ENCODE data around the gene BAZ1B. TPM values are rescaled to one million over a fixed set of nuclear protein-coding genes. Genes with fewer than 3 reads are reported as not detected.

Gene BAZ1B
- total and polyA plus RNA-seq, 9 of the 15 experiments (the other 6 are each of a cell fraction or from before 2014, with no cell fraction given): 15.0 to 134 (median 79.5) TPM

DNA sequence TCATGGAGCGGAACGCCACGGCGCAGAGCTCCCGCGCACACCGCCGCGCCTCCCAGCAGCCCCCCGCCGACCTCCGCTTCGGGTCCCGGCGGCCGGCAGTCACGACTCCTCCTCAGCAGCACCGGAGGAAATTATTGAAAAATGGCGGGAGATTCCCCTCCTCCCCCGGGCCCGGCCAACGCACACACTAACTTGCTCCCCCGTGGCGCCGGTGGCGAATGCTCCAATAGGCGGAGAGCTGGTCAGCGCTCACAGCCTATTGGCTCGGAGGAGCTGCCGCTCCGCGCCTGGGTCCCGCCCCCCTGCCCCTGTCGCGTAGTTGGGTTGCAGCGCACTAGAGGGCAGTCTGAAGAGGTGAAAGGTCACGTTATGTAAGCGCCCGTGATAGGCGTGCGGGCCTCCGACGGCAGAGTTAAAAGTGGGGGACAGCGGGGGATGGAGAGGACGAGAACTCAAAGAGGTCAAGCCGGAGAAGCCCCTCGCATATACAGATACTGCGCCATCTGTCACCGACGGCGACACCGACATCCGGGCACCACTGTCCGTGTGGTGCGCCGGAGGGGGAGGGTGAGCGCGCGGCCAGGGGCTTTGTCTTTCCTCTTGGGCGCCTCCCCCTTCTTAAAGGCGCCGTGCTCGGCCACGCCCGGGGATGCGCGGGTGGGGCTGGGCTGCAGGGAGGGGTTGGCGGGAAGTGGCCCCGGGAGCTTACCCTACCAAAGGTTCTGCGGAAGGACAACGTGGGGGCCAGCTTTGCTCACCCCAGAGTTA is at the start of gene BAZ1B (continued):
- TF ChIP-seq, protein P1, sequence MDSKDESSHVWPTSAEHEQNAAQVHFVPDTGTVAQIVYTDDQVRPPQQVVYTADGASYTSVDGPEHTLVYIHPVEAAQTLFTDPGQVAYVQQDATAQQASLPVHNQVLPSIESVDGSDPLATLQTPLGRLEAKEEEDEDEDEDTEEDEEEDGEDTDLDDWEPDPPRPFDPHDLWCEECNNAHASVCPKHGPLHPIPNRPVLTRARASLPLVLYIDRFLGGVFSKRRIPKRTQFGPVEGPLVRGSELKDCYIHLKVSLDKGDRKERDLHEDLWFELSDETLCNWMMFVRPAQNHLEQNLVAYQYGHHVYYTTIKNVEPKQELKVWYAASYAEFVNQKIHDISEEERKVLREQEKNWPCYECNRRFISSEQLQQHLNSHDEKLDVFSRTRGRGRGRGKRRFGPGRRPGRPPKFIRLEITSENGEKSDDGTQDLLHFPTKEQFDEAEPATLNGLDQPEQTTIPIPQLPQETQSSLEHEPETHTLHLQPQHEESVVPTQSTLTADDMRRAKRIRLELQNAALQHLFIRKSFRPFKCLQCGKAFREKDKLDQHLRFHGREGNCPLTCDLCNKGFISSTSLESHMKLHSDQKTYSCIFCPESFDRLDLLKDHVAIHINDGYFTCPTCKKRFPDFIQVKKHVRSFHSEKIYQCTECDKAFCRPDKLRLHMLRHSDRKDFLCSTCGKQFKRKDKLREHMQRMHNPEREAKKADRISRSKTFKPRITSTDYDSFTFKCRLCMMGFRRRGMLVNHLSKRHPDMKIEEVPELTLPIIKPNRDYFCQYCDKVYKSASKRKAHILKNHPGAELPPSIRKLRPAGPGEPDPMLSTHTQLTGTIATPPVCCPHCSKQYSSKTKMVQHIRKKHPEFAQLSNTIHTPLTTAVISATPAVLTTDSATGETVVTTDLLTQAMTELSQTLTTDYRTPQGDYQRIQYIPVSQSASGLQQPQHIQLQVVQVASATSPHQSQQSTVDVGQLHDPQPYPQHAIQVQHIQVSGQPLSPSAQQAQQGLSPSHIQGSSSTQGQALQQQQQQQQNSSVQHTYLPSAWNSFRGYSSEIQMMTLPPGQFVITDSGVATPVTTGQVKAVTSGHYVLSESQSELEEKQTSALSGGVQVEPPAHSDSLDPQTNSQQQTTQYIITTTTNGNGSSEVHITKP (IDR thresholded peaks at IDR 0.05; ENCODE audit: partially characterized antibody): peak; percentile 79
- TF ChIP-seq MAFK (IDR thresholded peaks at IDR 0.05; ENCODE audit: low read length) (no peak), SP1 (CRISPR knock-in tag; IDR thresholded peaks at IDR 0.05) (peak; percentile 96), SIN3A (IDR thresholded peaks at IDR 0.05; ENCODE audit: borderline replicate concordance in 2 of 2, control insufficient read depth in 1 of 2, low read depth in 2 of 2, low read length in 2 of 2) (peak in 1 of 2 experiments; percentile 79; a peak in 2 of 4 replicates), ZSCAN29 (IDR thresholded peaks at IDR 0.05) (no peak), HDAC1 (IDR thresholded peaks at IDR 0.05) (peak in 1 of 2 experiments; percentile 75; a peak in 2 of 4 replicates), MCM7 (IDR thresholded peaks at IDR 0.05) (no peak), SIRT6 (IDR thresholded peaks at IDR 0.05; ENCODE audit: low read depth, low read length) (no peak), THRAP3 (IDR thresholded peaks at IDR 0.05; ENCODE audit: borderline replicate concordance) (no peak)
- TF ChIP-seq, protein P2, sequence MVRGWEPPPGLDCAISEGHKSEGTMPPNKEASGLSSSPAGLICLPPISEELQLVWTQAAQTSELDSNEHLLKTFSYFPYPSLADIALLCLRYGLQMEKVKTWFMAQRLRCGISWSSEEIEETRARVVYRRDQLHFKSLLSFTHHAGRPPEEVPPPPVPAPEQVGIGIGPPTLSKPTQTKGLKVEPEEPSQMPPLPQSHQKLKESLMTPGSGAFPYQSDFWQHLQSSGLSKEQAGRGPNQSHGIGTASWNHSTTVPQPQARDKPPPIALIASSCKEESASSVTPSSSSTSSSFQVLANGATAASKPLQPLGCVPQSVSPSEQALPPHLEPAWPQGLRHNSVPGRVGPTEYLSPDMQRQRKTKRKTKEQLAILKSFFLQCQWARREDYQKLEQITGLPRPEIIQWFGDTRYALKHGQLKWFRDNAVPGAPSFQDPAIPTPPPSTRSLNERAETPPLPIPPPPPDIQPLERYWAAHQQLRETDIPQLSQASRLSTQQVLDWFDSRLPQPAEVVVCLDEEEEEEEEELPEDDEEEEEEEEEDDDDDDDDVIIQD (CRISPR knock-in tag; IDR thresholded peaks at IDR 0.05): no peak
- TF ChIP-seq, protein P3, sequence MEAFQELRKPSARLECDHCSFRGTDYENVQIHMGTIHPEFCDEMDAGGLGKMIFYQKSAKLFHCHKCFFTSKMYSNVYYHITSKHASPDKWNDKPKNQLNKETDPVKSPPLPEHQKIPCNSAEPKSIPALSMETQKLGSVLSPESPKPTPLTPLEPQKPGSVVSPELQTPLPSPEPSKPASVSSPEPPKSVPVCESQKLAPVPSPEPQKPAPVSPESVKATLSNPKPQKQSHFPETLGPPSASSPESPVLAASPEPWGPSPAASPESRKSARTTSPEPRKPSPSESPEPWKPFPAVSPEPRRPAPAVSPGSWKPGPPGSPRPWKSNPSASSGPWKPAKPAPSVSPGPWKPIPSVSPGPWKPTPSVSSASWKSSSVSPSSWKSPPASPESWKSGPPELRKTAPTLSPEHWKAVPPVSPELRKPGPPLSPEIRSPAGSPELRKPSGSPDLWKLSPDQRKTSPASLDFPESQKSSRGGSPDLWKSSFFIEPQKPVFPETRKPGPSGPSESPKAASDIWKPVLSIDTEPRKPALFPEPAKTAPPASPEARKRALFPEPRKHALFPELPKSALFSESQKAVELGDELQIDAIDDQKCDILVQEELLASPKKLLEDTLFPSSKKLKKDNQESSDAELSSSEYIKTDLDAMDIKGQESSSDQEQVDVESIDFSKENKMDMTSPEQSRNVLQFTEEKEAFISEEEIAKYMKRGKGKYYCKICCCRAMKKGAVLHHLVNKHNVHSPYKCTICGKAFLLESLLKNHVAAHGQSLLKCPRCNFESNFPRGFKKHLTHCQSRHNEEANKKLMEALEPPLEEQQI (IDR thresholded peaks at IDR 0.05): no peak
- TF ChIP-seq, protein P4, sequence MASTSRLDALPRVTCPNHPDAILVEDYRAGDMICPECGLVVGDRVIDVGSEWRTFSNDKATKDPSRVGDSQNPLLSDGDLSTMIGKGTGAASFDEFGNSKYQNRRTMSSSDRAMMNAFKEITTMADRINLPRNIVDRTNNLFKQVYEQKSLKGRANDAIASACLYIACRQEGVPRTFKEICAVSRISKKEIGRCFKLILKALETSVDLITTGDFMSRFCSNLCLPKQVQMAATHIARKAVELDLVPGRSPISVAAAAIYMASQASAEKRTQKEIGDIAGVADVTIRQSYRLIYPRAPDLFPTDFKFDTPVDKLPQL (IDR thresholded peaks at IDR 0.05; ENCODE audit: extremely low read depth, insufficient read length): no peak
- TF ChIP-seq, protein P5, sequence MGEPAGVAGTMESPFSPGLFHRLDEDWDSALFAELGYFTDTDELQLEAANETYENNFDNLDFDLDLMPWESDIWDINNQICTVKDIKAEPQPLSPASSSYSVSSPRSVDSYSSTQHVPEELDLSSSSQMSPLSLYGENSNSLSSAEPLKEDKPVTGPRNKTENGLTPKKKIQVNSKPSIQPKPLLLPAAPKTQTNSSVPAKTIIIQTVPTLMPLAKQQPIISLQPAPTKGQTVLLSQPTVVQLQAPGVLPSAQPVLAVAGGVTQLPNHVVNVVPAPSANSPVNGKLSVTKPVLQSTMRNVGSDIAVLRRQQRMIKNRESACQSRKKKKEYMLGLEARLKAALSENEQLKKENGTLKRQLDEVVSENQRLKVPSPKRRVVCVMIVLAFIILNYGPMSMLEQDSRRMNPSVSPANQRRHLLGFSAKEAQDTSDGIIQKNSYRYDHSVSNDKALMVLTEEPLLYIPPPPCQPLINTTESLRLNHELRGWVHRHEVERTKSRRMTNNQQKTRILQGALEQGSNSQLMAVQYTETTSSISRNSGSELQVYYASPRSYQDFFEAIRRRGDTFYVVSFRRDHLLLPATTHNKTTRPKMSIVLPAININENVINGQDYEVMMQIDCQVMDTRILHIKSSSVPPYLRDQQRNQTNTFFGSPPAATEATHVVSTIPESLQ (CRISPR knock-in tag; IDR thresholded peaks at IDR 0.05): peak; percentile 84
- TF ChIP-seq, protein P6, sequence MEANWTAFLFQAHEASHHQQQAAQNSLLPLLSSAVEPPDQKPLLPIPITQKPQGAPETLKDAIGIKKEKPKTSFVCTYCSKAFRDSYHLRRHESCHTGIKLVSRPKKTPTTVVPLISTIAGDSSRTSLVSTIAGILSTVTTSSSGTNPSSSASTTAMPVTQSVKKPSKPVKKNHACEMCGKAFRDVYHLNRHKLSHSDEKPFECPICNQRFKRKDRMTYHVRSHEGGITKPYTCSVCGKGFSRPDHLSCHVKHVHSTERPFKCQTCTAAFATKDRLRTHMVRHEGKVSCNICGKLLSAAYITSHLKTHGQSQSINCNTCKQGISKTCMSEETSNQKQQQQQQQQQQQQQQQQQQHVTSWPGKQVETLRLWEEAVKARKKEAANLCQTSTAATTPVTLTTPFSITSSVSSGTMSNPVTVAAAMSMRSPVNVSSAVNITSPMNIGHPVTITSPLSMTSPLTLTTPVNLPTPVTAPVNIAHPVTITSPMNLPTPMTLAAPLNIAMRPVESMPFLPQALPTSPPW (CRISPR knock-in tag; IDR thresholded peaks at IDR 0.05): peak; percentile 94
